ENCODE results near the gene SCN5A.

DNA sequence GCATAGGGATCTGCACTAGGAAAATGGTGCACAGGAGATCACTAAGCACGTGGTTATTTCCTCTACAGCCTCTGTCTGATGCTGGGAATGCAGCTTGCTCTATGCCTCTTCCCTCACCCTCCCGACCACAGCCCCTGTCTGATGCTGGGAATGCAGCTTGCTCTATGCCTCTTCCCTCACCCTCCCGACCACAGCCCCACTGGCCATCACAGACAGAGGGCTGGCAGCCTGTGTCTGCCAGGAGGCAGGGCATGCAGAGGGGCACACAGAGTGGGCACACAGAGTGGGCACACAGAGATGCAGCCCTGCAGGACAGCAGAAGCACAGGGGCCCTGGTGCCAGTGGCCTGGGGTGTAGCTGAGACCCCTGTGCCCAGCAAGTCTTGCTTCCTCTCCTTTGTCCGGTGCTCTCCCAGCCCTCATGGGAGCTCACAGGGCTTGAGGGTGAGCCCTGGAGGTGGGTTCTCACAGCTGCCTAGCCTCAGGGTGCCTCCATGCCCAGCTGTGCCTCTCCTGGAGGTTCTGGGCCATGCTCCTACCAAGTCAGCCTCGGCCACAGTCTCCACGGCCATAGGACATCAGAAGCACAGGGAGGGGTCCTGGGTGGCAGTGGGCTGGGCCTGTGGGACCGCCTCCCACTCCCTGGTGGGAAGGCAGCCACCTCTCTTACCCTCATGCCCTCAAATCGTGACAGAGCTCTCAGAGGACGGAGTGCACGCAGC lies 87.6 kb downstream of the SCN5A start:
- TF ChIP-seq POLR2AphosphoS5 (IDR thresholded peaks at IDR 0.05) (no peak), POLR2A (IDR thresholded peaks at IDR 0.05; ENCODE audit: low read depth) (no peak)
